Tibial artery (tissue), 4 donors: ENCODE data around the gene LAMA2.
A peak's percentile ranks its signal among the peaks of the same experiment; 100 is the strongest.

Experiments
- DNase-seq, 2 donors: peaks; one replicate each; pipeline ENCODE4 v3.0.0-alpha.2; 2019
- H3K27ac ChIP-seq, 2 donors: fragments of 200-600 bp; sonication (generic) in 1 of 2; 1 replicate in 1 of 2; 2 replicates in 1 of 2; pipeline ENCODE4 v1.5.1; 2018 to 2019; ENCODE audit warnings: mild to moderate bottlenecking in 1 of 2
- H3K27me3 ChIP-seq, 2 donors: fragments of 200-600 bp; sonication (generic) in 1 of 2; one replicate each; pipeline versions ENCODE4 v1.5.1 to v1.6.0; 2016 to 2019
- H3K36me3 ChIP-seq, 3 donors: fragments of 200-600 bp; sonication (generic) in 2 of 3; one replicate each; pipeline ENCODE4 v1.5.1; 2016 to 2019; ENCODE audit warnings: mild to moderate bottlenecking in 2 of 3
- H3K4me1 ChIP-seq, 4 donors: fragments of 200-600 bp; sonication (generic) in 2 of 4; 1 replicate in 3 of 4; 2 replicates in 1 of 4; pipeline ENCODE4 v1.5.1; 2016 to 2019
- H3K4me3 ChIP-seq, 2 donors: fragments of 200-600 bp; sonication (generic) in 1 of 2; 1 replicate in 1 of 2; 2 replicates in 1 of 2; pipeline ENCODE4 v1.5.1; 2018 to 2019; ENCODE audit warnings: mild to moderate bottlenecking in 2 of 2
- H3K9me3 ChIP-seq, 3 donors: fragments of 200-600 bp; sonication (generic) in 1 of 3; one replicate each; pipeline ENCODE4 v1.5.1; 2016 to 2019
- intact Hi-C: fragments of 100-400 bp; cut with DNase I; formaldehyde crosslinking; loops from one replicate; pipeline ENCODE4 v1.15.0; 2023; ENCODE audit warnings: low total_unique reads
- TF ChIP-seq, protein P1 (sequence below), 2 experiments: fragments of 200-600 bp in 1 of 2; fragments of 450-650 bp in 1 of 2; IDR thresholded peaks; one replicate each; pipeline ENCODE4 v1.5.1; 2017 to 2019; ENCODE audit warnings: antibody characterized with exemption in 2 of 2, mild to moderate bottlenecking in 1 of 2, moderate library complexity in 1 of 2

LAMA2 gene

DNA sequence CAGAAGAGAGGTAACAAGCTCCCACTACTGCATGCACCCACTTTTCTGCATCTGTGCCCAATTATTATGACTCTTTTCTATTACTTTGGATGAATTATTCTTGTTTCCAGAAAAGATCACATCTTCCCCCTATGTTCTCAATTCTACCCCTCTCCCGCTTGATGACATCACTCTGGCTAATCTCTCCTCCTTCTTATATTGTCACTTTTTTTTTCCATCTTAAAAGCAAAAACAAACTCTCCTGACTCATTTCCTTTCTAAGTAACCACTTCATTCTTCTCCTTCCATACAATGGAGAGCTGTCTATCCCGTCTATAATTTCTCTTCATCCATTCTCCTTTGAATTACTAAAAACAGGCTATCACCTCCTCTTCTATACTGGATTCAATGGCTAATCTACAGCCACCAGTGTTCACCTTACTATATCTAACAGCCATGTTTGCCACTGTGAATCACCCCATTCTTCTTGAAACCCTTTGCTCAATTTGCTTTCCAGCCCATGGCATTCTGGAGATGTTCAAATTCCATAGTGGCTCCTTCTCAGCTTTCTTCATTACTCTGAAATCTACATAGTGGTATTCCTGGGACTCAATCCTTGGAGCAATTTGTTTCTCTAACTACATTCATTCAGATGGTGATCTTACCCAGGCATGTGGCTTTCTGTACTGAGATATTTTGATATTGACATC, 448.7 kb downstream of the LAMA2 start:
- no peak overlapping the region for H3K27ac ChIP-seq
- TF ChIP-seq, protein P1, sequence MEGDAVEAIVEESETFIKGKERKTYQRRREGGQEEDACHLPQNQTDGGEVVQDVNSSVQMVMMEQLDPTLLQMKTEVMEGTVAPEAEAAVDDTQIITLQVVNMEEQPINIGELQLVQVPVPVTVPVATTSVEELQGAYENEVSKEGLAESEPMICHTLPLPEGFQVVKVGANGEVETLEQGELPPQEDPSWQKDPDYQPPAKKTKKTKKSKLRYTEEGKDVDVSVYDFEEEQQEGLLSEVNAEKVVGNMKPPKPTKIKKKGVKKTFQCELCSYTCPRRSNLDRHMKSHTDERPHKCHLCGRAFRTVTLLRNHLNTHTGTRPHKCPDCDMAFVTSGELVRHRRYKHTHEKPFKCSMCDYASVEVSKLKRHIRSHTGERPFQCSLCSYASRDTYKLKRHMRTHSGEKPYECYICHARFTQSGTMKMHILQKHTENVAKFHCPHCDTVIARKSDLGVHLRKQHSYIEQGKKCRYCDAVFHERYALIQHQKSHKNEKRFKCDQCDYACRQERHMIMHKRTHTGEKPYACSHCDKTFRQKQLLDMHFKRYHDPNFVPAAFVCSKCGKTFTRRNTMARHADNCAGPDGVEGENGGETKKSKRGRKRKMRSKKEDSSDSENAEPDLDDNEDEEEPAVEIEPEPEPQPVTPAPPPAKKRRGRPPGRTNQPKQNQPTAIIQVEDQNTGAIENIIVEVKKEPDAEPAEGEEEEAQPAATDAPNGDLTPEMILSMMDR (IDR thresholded peaks at IDR 0.05), result no peak
- no peaks in the 10 kb centered on the region for H3K27me3 ChIP-seq
- peaks cover 0 to 21% (median 15%) of the 10 kb centered on the region in 3 donors for H3K36me3 ChIP-seq
- no peak overlapping the region for H3K4me3 ChIP-seq
- no peak for DNase-seq
- H3K4me1 ChIP-seq, result no peaks in the 10 kb centered on the region
- no peaks in the 10 kb centered on the region for H3K9me3 ChIP-seq
- intact Hi-C loops, result no loop called here

DNA sequence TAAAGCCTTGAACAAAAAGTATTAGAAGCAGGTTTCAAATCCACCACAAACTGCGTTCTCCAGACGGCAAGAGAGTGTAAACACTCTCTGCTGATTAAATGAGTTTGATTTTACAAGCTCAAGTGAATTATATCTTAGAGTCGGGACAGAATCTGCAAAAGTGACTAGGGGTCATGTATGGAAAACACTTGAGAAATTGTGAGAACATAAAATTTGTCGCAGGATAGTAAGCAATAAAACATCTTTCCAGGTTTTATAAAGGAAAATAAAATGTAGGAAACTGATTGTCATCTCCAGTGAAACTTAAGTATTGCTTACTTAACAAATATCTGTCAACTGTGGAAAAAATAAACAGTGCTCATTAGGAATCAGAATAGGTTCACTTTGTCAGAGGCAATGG, 452.9 kb downstream of the LAMA2 start:
- Histone ChIP-seq H3K27ac (no peak overlapping the region), H3K9me3 (no peaks in the 10 kb centered on the region), H3K27me3 (no peaks in the 10 kb centered on the region), H3K4me3 (no peak overlapping the region), H3K36me3 (no peaks in the 10 kb centered on the region), H3K4me1 (no peaks in the 10 kb centered on the region)
- TF ChIP-seq, protein P1 (IDR thresholded peaks at IDR 0.05), result no peak
- no peak for DNase-seq
- intact Hi-C loops, result no loop called here

DNA sequence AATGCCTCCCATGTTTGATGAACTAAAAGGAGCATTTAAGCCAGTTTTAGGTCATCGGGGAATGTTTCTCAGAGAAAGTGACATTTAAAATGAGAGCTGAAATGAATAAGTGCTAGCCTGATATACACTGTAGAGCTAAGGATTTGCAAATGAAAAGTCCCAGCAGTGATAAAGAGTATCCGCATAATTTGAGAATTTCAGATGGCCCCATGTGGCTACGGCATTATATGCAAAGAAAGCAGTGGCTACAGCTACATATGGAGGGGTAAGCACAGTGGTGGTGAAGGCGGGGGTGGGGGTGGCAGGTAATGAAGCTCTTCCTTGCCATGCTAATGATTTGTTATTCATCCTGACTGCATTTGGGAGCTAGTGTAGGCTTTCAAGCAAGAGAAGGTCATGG, 455.7 kb downstream of the LAMA2 start:
- Histone ChIP-seq H3K36me3 (no peaks in the 10 kb centered on the region), H3K27ac (no peak overlapping the region), H3K4me1 (no peaks in the 10 kb centered on the region), H3K9me3 (no peaks in the 10 kb centered on the region), H3K4me3 (no peak overlapping the region), H3K27me3 (no peaks in the 10 kb centered on the region)
- TF ChIP-seq, protein P1 (IDR thresholded peaks at IDR 0.05), result no peak
- intact Hi-C loops, result no loop called here
- no peak for DNase-seq

DNA sequence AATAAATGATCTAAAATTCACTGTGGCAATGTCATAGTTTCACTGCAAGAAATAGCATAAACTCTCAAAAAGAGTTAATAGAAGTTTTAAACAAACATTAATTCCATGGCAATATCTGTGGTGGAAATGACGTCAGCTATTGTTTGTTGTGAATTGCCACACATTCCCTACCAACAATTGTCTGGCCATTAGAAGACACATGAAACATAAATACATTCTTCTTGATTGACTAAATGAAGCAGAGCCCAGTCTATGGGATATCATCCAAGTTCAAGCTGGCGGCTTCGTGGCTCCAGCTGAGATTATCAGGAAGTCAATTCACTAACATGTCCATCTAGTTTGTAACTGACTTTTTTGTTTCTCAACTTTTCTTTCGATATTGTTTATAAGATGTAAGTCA, 458.0 kb downstream of the LAMA2 start:
- Histone ChIP-seq H3K4me1 (no peaks in the 10 kb centered on the region), H3K27ac (no peak overlapping the region), H3K9me3 (no peaks in the 10 kb centered on the region), H3K36me3 (no peaks in the 10 kb centered on the region), H3K27me3 (no peaks in the 10 kb centered on the region), H3K4me3 (no peak overlapping the region)
- peak in 1 of 2 donors; percentile 34 for DNase-seq
- intact Hi-C loops, result no loop called here
- TF ChIP-seq, protein P1 (IDR thresholded peaks at IDR 0.05), result no peak

DNA sequence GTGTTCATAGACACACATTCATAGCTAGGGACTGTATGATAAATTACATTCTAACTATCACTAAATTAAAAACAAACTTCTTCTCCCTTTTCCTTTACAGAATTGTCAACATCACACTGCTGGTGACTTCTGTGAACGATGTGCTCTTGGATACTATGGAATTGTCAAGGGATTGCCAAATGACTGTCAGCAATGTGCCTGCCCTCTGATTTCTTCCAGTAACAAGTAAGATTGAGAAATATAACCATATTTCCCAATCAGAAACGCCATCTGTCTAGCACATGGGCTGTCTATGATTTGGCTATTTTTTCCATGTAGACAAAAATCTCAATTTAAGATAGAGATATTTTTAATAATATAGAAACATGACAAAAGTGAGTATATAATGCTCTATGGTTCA, 459.3 kb downstream of the LAMA2 start:
- H3K9me3 ChIP-seq, result no peaks in the 10 kb centered on the region
- no peaks in the 10 kb centered on the region for H3K27me3 ChIP-seq
- TF ChIP-seq, protein P1 (IDR thresholded peaks at IDR 0.05), result no peak
- no peak overlapping the region for H3K4me3 ChIP-seq
- no peak overlapping the region for H3K27ac ChIP-seq
- intact Hi-C loops, result no loop called here
- no peak for DNase-seq
- H3K4me1 ChIP-seq, result no peaks in the 10 kb centered on the region
- H3K36me3 ChIP-seq, result no peaks in the 10 kb centered on the region

DNA sequence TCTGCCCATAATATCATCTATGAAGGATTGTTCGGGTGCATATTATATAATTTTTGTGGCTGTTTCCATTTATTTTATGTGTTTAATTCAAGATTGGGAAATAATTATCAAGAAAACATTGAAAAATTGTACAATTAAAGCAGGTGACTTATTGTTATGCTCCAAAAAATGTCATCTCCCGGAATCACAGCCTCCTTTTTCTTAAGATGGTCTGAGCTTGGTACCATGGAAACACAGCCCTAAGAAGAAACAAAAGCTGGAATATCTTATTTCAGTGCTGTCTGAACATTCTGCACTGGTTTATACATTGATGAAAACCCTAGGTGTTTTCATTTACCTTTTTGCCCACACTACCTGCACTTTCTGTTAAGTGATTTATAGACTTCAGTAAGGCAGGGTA, 459.9 kb downstream of the LAMA2 start:
- Histone ChIP-seq H3K27ac (no peak overlapping the region), H3K9me3 (no peaks in the 10 kb centered on the region), H3K27me3 (no peaks in the 10 kb centered on the region), H3K4me3 (no peak overlapping the region), H3K4me1 (no peaks in the 10 kb centered on the region), H3K36me3 (no peaks in the 10 kb centered on the region)
- DNase-seq, result no peak
- intact Hi-C loops, result no loop called here
- TF ChIP-seq, protein P1 (IDR thresholded peaks at IDR 0.05), result no peak
